ENCODE measurements around the gene HOXB5. TPM values are rescaled to one million over a fixed set of nuclear protein-coding genes. Genes with fewer than 3 reads are reported as not detected.

The HOXB5 gene
- total and polyA plus RNA-seq, 2 experiments from 2014 or later: 0.27 to 4.4 TPM

GRCh38 chr17:48571826-48572417 lies 21.7 kb downstream of the HOXB5 start:
- peak overlapping the region; percentile 72 for H3K27ac ChIP-seq
- no peak overlapping the region for H2AFZ ChIP-seq
- H3K79me2 ChIP-seq: peaks cover 20% of the 10 kb centered on the region
- peaks cover 14% of the 10 kb centered on the region for H3K4me1 ChIP-seq (ENCODE audit: insufficient read depth)
- TF ChIP-seq CTCF (IDR thresholded peaks at IDR 0.05; ENCODE audit: poor library complexity) (no peak), EZH2 (IDR thresholded peaks at IDR 0.05; ENCODE audit: borderline replicate concordance) (no peak), EZH2phosphoT487 (IDR thresholded peaks at IDR 0.05; ENCODE audit: low read depth, severe bottlenecking, unreplicated experiment) (no peak)
- H3K4me2 ChIP-seq: peak overlapping the region; percentile 91
- DNase-seq (ENCODE audit: low spot score): no peak
- H3K4me3 ChIP-seq: no peak overlapping the region
- H3K27me3 ChIP-seq: peaks cover 100% of the 10 kb centered on the region
- 41% methylated on average over 1 of the region's 1 CpG for WGBS (ENCODE audit: low lambda C conversion rate, missing lambda C conversion rate)
- H3K9me3 ChIP-seq (ENCODE audit: low read depth): no peaks in the 10 kb centered on the region
- no peaks in the 10 kb centered on the region for H3K9me2 ChIP-seq (replicated peaks; ENCODE audit: insufficient read depth)
- no peaks in the 10 kb centered on the region for H4K20me1 ChIP-seq (ENCODE audit: insufficient read depth, poor library complexity, severe bottlenecking)
- H3K36me3 ChIP-seq (replicated peaks; ENCODE audit: insufficient read depth, low read depth): no peaks in the 10 kb centered on the region

- TF ChIP-seq EZH2 (IDR thresholded peaks at IDR 0.05; ENCODE audit: borderline replicate concordance): peak; percentile 23
- TF ChIP-seq EZH2phosphoT487 (IDR thresholded peaks at IDR 0.05; ENCODE audit: low read depth, severe bottlenecking, unreplicated experiment): no peak
- TF ChIP-seq CTCF (IDR thresholded peaks at IDR 0.05; ENCODE audit: poor library complexity): no peak
Observed at GRCh38 chr17:48571024-48571818, 22.4 kb downstream of the HOXB5 start.

GRCh38 chr17:48570325-48571023 lies 23.1 kb downstream of the HOXB5 start:
- H4K20me1 ChIP-seq (ENCODE audit: insufficient read depth, poor library complexity, severe bottlenecking): no peaks in the 10 kb centered on the region
- H3K27ac ChIP-seq: peak overlapping the region; percentile 72
- H3K4me3 ChIP-seq: no peak overlapping the region
- no peaks in the 10 kb centered on the region for H3K36me3 ChIP-seq (replicated peaks; ENCODE audit: insufficient read depth, low read depth)
- TF ChIP-seq EZH2 (IDR thresholded peaks at IDR 0.05; ENCODE audit: borderline replicate concordance): peak; percentile 72
- no peak for TF ChIP-seq EZH2phosphoT487 (IDR thresholded peaks at IDR 0.05; ENCODE audit: low read depth, severe bottlenecking, unreplicated experiment)
- peaks cover 100% of the 10 kb centered on the region for H3K27me3 ChIP-seq
- WGBS (ENCODE audit: low lambda C conversion rate, missing lambda C conversion rate): 5% methylated on average over 19 of the region's 19 CpGs
- H3K4me2 ChIP-seq: peak overlapping the region; percentile 91
- H3K9me3 ChIP-seq (ENCODE audit: low read depth): no peaks in the 10 kb centered on the region
- no peak for DNase-seq (ENCODE audit: low spot score)
- H3K9me2 ChIP-seq (replicated peaks; ENCODE audit: insufficient read depth): no peaks in the 10 kb centered on the region
- H3K4me1 ChIP-seq (ENCODE audit: insufficient read depth): peaks cover 14% of the 10 kb centered on the region
- peaks cover 20% of the 10 kb centered on the region for H3K79me2 ChIP-seq
- H2AFZ ChIP-seq: no peak overlapping the region

More at GRCh38 chr17:48571024-48571818, 22.4 kb downstream of the HOXB5 start:
- Histone ChIP-seq H4K20me1 (ENCODE audit: insufficient read depth, poor library complexity, severe bottlenecking) (no peaks in the 10 kb centered on the region), H2AFZ (no peak overlapping the region), H3K27me3 (peaks cover 100% of the 10 kb centered on the region), H3K9me3 (ENCODE audit: low read depth) (no peaks in the 10 kb centered on the region), H3K36me3 (replicated peaks; ENCODE audit: insufficient read depth, low read depth) (no peaks in the 10 kb centered on the region), H3K4me3 (no peak overlapping the region), H3K9me2 (replicated peaks; ENCODE audit: insufficient read depth) (no peaks in the 10 kb centered on the region), H3K4me2 (peak overlapping the region; percentile 91), H3K4me1 (ENCODE audit: insufficient read depth) (peaks cover 14% of the 10 kb centered on the region), H3K79me2 (peaks cover 20% of the 10 kb centered on the region), H3K27ac (peak overlapping the region; percentile 72)
- no peak for DNase-seq (ENCODE audit: low spot score)
- 14% methylated on average over 26 of the region's 26 CpGs for WGBS (ENCODE audit: low lambda C conversion rate, missing lambda C conversion rate)
